22Rv1 (cell line): ENCODE measurements around the gene EML3.

Source experiments
- H3K27ac ChIP-seq: fragments of 450-650 bp; 2 replicates; pipeline ENCODE4 v1.5.1; 2017
- ZFX ChIP-seq: fragments of 450-650 bp; IDR thresholded peaks from 2 replicates; pipeline ENCODE4 v1.6.1; 2017; ENCODE audit warnings: antibody characterized with exemption, borderline replicate concordance
- TF ChIP-seq, protein P1 (sequence below): fragments of 450-650 bp; IDR thresholded peaks from 2 replicates; pipeline ENCODE4 v1.5.1; 2017; ENCODE audit warnings: mild to moderate bottlenecking

EML3 gene

GRCh38 chr11:62607714-62608113, 4.9 kb downstream of the EML3 start:
- H3K27ac ChIP-seq = no peak overlapping the region
- TF ChIP-seq ZFX = no peak
- TF ChIP-seq, protein P1, sequence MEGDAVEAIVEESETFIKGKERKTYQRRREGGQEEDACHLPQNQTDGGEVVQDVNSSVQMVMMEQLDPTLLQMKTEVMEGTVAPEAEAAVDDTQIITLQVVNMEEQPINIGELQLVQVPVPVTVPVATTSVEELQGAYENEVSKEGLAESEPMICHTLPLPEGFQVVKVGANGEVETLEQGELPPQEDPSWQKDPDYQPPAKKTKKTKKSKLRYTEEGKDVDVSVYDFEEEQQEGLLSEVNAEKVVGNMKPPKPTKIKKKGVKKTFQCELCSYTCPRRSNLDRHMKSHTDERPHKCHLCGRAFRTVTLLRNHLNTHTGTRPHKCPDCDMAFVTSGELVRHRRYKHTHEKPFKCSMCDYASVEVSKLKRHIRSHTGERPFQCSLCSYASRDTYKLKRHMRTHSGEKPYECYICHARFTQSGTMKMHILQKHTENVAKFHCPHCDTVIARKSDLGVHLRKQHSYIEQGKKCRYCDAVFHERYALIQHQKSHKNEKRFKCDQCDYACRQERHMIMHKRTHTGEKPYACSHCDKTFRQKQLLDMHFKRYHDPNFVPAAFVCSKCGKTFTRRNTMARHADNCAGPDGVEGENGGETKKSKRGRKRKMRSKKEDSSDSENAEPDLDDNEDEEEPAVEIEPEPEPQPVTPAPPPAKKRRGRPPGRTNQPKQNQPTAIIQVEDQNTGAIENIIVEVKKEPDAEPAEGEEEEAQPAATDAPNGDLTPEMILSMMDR = no peak

DNA sequence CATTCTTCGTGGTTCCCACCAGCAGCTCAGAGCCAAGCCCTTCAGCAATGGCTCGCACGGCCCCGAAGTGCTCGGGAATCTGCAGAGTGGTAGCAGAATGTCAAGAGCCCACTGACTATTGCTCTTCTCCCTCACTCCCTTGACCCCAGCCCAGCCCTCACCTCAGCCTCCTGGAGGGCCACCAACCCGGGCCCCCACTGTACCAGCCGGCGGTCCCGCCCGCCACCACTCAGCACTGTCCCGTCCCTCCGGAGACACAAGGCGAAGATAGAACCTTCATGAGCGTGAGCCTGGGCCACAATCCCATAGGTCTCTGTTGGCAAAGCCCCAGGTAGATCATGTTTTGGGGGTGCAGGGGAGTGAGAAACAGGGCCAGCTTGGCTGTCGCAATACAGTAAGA, 6.7 kb downstream of the EML3 start:
- TF ChIP-seq, protein P1 = no peak
- TF ChIP-seq ZFX = no peak
- H3K27ac ChIP-seq = no peak overlapping the region

DNA sequence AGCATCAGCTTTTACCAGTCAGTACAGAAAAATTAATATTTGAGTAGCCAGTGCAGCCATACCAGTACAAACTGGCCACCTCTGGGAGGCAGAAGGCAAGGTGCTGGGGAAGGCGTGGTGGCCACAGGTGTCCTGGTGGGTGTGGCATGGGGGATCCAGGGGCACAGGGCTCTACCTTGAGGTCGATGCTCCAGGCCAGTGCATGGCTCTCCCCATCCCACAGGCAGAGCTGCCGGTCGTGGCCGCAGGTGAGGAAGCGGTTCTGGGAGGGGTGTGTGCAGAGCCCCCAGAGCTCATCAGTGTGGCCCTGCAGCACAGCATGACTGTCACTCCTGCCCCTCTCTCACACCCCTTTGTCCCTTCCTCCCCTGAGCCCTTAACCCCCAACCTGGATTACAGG, 7.1 kb downstream of the EML3 start:
- H3K27ac ChIP-seq = no peak overlapping the region
- no peak for TF ChIP-seq ZFX
- TF ChIP-seq, protein P1 = no peak

DNA sequence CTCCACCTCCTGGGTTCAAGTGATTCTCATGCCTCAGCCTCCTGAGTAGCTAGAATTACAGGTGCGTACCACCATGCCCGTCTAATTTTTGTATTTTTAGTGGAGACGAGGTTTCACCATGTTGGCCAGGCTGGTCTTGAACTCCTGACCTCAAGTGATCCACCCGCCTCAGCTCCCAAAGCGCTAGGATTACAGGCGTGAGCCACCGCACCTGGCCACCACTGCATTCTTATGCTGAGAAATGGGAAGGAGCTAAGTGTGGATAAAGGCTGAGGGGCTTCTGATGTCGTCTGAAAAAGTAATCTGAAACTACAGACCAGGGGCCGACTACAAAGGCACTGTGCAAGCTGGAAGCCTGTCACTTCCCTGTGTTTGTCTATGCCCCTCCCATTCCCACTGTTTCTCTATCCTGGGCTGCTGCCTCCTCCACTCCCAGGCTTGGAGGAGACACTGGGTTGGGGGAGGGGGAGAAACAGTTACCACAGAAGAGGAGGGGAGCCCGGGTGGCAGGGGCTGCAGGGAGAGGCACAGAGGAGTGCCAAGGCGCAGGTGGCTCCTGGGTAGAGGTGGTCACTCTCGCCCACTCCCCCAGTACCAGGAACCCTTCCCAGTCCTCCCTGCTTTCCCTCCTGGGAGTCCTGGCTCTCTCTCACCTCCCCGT, 8.0 kb downstream of the EML3 start:
- TF ChIP-seq ZFX = no peak
- TF ChIP-seq, protein P1 = no peak
- no peak overlapping the region for H3K27ac ChIP-seq

DNA sequence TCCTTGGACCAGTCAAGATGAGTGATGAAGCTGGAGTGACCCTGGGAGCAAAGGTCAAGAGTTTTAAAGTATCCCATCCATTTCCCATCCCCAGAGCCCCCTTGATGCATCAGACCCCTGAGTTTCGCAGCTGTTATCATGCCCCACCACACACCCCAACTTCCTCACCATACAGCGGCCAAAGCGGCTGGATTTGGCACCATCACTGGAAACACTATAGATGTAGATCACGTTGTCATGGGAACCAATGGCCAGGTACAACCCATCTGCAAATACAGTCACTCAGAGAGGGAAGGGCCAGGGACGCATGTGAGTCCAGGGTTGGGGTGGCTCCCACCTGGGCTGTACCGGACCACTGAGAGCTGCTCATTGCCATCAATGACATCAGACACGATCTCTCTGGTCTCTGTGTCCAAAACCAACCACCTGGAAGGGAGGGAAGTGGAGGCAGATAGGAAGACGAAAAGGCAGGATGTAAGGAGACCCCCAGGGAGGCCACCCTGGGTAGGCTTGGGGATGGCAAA, 8.7 kb downstream of the EML3 start:
- TF ChIP-seq ZFX = no peak
- TF ChIP-seq, protein P1 = no peak

DNA sequence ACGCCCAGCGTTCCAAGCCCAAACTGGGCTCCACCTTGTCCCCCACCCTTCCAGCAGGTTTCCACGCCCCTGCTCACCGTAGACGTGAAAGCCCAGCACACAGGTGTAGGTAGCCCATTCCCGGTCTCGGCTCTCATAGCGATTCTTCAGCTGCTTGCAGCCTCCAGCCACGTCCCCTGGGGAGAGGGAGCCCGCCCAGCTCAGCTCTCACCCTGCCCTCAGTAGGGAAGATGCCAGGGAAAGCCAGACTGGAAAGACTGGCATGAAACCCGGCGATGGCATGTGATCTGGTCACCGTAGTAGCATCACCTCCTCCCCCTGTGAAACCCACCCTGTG, 9.5 kb downstream of the EML3 start:
- TF ChIP-seq ZFX = no peak
- TF ChIP-seq, protein P1 = no peak
- H3K27ac ChIP-seq = peak overlapping the region; percentile 96; the same call in 1 of the 2 replicates

More for the DNA sequence above, 8.7 kb downstream of the EML3 start:
- no peak overlapping the region for H3K27ac ChIP-seq

DNA sequence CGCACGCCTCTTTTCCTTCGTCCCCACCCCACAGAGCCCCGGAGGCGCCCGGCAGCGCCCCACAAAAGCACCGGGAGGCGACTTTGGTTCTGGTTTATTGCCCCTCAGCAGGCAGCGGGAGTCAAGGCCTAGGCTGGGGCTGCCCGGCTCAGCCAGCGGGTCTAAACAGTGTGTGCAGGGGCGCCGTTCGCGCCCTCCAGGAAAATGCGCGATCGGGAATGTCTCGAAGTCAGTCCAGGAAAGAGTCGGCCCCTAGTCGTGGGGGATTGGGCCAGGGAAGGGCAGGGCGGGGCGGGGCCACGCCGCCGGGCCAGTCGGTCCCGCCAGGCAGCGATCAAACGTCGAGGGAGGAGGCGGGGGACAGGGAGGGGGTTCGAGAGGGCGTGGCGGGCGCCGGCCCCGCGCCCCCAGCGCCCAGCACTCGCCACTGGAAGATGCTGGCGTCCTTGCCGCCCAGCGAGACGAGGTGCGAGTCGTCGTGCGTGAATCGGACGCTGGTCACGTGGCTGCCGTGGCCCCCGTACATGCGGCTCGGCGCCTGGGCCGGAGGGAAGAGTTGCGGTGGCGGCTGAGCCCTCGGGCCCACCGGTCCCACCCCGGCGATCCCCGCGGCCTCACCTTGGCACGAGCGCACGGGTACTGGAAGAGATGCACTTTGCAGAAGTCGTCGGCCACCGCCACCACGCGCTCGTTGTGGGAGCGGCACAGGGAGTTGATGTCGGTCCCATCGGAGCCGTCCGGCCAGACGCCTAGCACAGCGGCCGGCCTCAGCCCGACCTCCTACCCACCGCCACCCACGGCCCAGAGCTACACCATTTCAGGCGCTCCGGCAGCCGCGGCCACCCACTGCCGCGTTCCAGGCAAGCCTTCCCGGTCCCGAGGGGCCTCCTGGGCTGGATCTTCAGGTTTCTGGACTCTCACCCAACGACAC, 10.2 kb downstream of the EML3 start:
- peak overlapping the region; percentile 96 for H3K27ac ChIP-seq
- no peak for TF ChIP-seq ZFX
- TF ChIP-seq, protein P1 = no peak
